Cortex of kidney (tissue), 1 donor: ENCODE results near the gene CCDC73.
A peak's percentile ranks its signal among the peaks of the same experiment; 100 is the strongest.

Experiments
- DNase-seq: peaks from one replicate; lab custom pipeline; 2025; lab: John Stamatoyannopoulos, UW

CCDC73 gene

GRCh38 chr11:32586576-32587190, 207.8 kb downstream of the CCDC73 start:
- no peak for DNase-seq

- DNase-seq = no peak
Measured at GRCh38 chr11:32584921-32585320, 209.5 kb downstream of the CCDC73 start.

- DNase-seq = peak; percentile 60
Measured at GRCh38 chr11:32583459-32584271, 210.8 kb downstream of the CCDC73 start, which contains the start of gene EIF3M. TSS of gene EIF3M (plus strand) at chr11:32583831. CDS start at chr11:32583888, 57 bp downstream.

- no peak for DNase-seq
Measured at GRCh38 chr11:32581556-32581955, 212.9 kb downstream of the CCDC73 start.

- DNase-seq = no peak
Measured at GRCh38 chr11:32580967-32581366, 213.5 kb downstream of the CCDC73 start.

- no peak for DNase-seq
Measured at GRCh38 chr11:32576456-32576855, 218.0 kb downstream of the CCDC73 start.

GRCh38 chr11:32575070-32575469, 219.4 kb downstream of the CCDC73 start:
- DNase-seq = no peak

- no peak for DNase-seq
Measured at GRCh38 chr11:32574421-32574820, 220.0 kb downstream of the CCDC73 start.

- no peak for DNase-seq
Measured at GRCh38 chr11:32573228-32573627, 221.2 kb downstream of the CCDC73 start.

GRCh38 chr11:32571039-32571438, 223.4 kb downstream of the CCDC73 start:
- DNase-seq = no peak

GRCh38 chr11:32569313-32569881, 225.1 kb downstream of the CCDC73 start:
- DNase-seq = no peak

- DNase-seq = no peak
Measured at GRCh38 chr11:32567154-32567553, 227.3 kb downstream of the CCDC73 start.

- no peak for DNase-seq
Measured at GRCh38 chr11:32566517-32566916, 227.9 kb downstream of the CCDC73 start.

GRCh38 chr11:32563600-32563959, 230.9 kb downstream of the CCDC73 start:
- DNase-seq = no peak

GRCh38 chr11:32562839-32563599, 231.4 kb downstream of the CCDC73 start:
- no peak for DNase-seq

GRCh38 chr11:32561835-32562234, 232.6 kb downstream of the CCDC73 start:
- no peak for DNase-seq

GRCh38 chr11:32555895-32556294, 238.6 kb downstream of the CCDC73 start:
- no peak for DNase-seq

- no peak for DNase-seq
Measured at GRCh38 chr11:32555091-32555490, 239.4 kb downstream of the CCDC73 start.
